Measurements from ENCODE around the gene ADAM12.

Gene ADAM12

GRCh38 chr10:126239844-126240243 is 148.4 kb downstream of the ADAM12 start:
- DNase-seq (ENCODE audit: low read depth), result no peak
- no peak for TF ChIP-seq CTCF (IDR thresholded peaks at IDR 0.05; ENCODE audit: low read length, missing control alignments)

GRCh38 chr10:126235979-126236851 is 152.1 kb downstream of the ADAM12 start:
- H3K4me3 ChIP-seq (replicated peaks; ENCODE audit: low read depth, low read length), result no peak overlapping the region
- no peak for TF ChIP-seq CTCF (IDR thresholded peaks at IDR 0.05; ENCODE audit: low read length, missing control alignments)
- no peak for DNase-seq (ENCODE audit: low read depth)

More at GRCh38 chr10:126239844-126240243, 148.4 kb downstream of the ADAM12 start:
- no peak overlapping the region for H3K4me3 ChIP-seq (replicated peaks; ENCODE audit: low read depth, low read length)

- no peak overlapping the region for H3K4me3 ChIP-seq (replicated peaks; ENCODE audit: low read depth, low read length)
- no peak for DNase-seq (ENCODE audit: low read depth)
- no peak for TF ChIP-seq CTCF (IDR thresholded peaks at IDR 0.05; ENCODE audit: low read length, missing control alignments)
Observed at GRCh38 chr10:126235091-126235978, 152.9 kb downstream of the ADAM12 start.

- no peak overlapping the region for H3K4me3 ChIP-seq (replicated peaks; ENCODE audit: low read depth, low read length)
- no peak for DNase-seq (ENCODE audit: low read depth)
- no peak for TF ChIP-seq CTCF (IDR thresholded peaks at IDR 0.05; ENCODE audit: low read length, missing control alignments)
Observed at GRCh38 chr10:126234630-126235029, 153.6 kb downstream of the ADAM12 start.

- no peak overlapping the region for H3K4me3 ChIP-seq (replicated peaks; ENCODE audit: low read depth, low read length)
- TF ChIP-seq CTCF (IDR thresholded peaks at IDR 0.05; ENCODE audit: low read length, missing control alignments), result no peak
- DNase-seq (ENCODE audit: low read depth), result no peak
Observed at GRCh38 chr10:126233182-126234148, 154.8 kb downstream of the ADAM12 start.

GRCh38 chr10:126230587-126230986 is 157.7 kb downstream of the ADAM12 start:
- TF ChIP-seq CTCF (IDR thresholded peaks at IDR 0.05; ENCODE audit: low read length, missing control alignments), result no peak
- no peak overlapping the region for H3K4me3 ChIP-seq (replicated peaks; ENCODE audit: low read depth, low read length)
- DNase-seq (ENCODE audit: low read depth), result no peak
